SK-N-SH treated with all-trans-retinoic acid at 6 μM for 48 hours (cell line): Measurements from ENCODE around the gene SMYD4.

Source experiments
- ARNTL ChIP-seq: fragments of 450-650 bp; formaldehyde crosslinking; IDR thresholded peaks from 2 replicates; pipeline ENCODE4 v1.5.0; 2020; ENCODE audit warnings: low read depth, mild to moderate bottlenecking, moderate library complexity, borderline replicate concordance
- POU6F1 ChIP-seq: fragments of 250-450 bp; sonication (Bioruptor Pico); IDR thresholded peaks from 2 replicates; pipeline ENCODE4 v1.8.0; 2021; ENCODE audit warnings: low read depth, mild to moderate bottlenecking, moderate library complexity, borderline replicate concordance
- TCF4 ChIP-seq: fragments of 250-450 bp; sonication (Bioruptor Pico); IDR thresholded peaks from 2 replicates; pipeline ENCODE4 v1.8.0; 2021; ENCODE audit warnings: mild to moderate bottlenecking, moderate library complexity, borderline replicate concordance
- TSHZ2 ChIP-seq: fragments of 250-450 bp; sonication (Bioruptor Pico); IDR thresholded peaks from 2 replicates; pipeline ENCODE4 v1.5.0; 2020; ENCODE audit warnings: mild to moderate bottlenecking, moderate library complexity
- ZC3H10 ChIP-seq: fragments of 250-450 bp; sonication (Bioruptor Pico); IDR thresholded peaks from 2 replicates; pipeline ENCODE4 v1.5.1; 2021; ENCODE audit warnings: mild to moderate bottlenecking, moderate library complexity
- ZFP30 ChIP-seq: fragments of 450-650 bp; formaldehyde crosslinking; IDR thresholded peaks from 2 replicates; pipeline ENCODE4 v1.5.0; 2022; ENCODE audit warnings: mild to moderate bottlenecking, moderate library complexity

GRCh38 chr17:1839516-1839915 lies 9.8 kb upstream of the SMYD4 start:
- TF ChIP-seq ARNTL (CRISPR knock-in tag) (no peak), ZFP30 (no peak), TSHZ2 (no peak), TCF4 (CRISPR knock-in tag) (no peak), POU6F1 (CRISPR knock-in tag) (no peak), ZC3H10 (CRISPR knock-in tag) (no peak)
